H9 (cell line): ENCODE results near the gene C4orf36. TPM values are rescaled to one million over a fixed set of nuclear protein-coding genes. Genes with fewer than 3 reads are reported as not detected.

Source experiments
- DNase-seq: peaks from one replicate; pipeline ENCODE4 v3.0.0-alpha.2; 2017
- H2AFZ ChIP-seq: one replicate; pipeline ENCODE4 v1.6.1; 2013; ENCODE audit warnings: mild to moderate bottlenecking, low read length, control low read depth, moderate library complexity
- H2AK5ac ChIP-seq: 2 replicates; pipeline ENCODE4 v1.6.1; 2013; ENCODE audit warnings: low read length, control low read depth, mixed read lengths; ENCODE audit not compliant: insufficient read length
- H2BK120ac ChIP-seq: one replicate; pipeline ENCODE4 v1.6.1; 2013; ENCODE audit warnings: low read depth, mild to moderate bottlenecking, low read length, control low read depth, inconsistent platforms; ENCODE audit not compliant: poor library complexity, severe bottlenecking
- H2BK12ac ChIP-seq: 2 replicates; pipeline ENCODE4 v1.6.1; 2013; ENCODE audit warnings: low read length, control low read depth, mixed read lengths, low read depth; ENCODE audit not compliant: insufficient read length
- H2BK15ac ChIP-seq: 2 replicates; pipeline ENCODE4 v1.6.1; 2013; ENCODE audit warnings: low read depth, low read length, control low read depth
- H2BK20ac ChIP-seq: one replicate; pipeline ENCODE4 v1.6.1; 2013; ENCODE audit warnings: low read depth, mild to moderate bottlenecking, low read length, control low read depth, inconsistent platforms; ENCODE audit not compliant: poor library complexity, severe bottlenecking
- H2BK5ac ChIP-seq: 2 replicates; pipeline ENCODE4 v1.6.1; 2013; ENCODE audit warnings: low read length, control low read depth, mixed read lengths; ENCODE audit not compliant: insufficient read length
- H3K14ac ChIP-seq: 2 replicates; pipeline ENCODE4 v1.6.1; 2013; ENCODE audit warnings: low read length, control low read depth; ENCODE audit not compliant: insufficient read depth
- H3K18ac ChIP-seq: 2 replicates; pipeline ENCODE4 v1.6.1; 2013; ENCODE audit warnings: low read depth, mild to moderate bottlenecking, mixed read lengths, low read length, control low read depth; ENCODE audit not compliant: insufficient read length
- H3K23ac ChIP-seq: 2 replicates; pipeline ENCODE4 v1.6.1; 2013; ENCODE audit warnings: low read length, control low read depth, mixed read lengths, low read depth; ENCODE audit not compliant: insufficient read length
- H3K23me2 ChIP-seq: 2 replicates; pipeline ENCODE4 v1.6.1; 2013; ENCODE audit warnings: low read depth, mild to moderate bottlenecking, mixed read lengths, low read length, control low read depth; ENCODE audit not compliant: insufficient read length, poor library complexity, severe bottlenecking
- H3K27ac ChIP-seq: 2 replicates; pipeline ENCODE4 v1.5.1; 2013; ENCODE audit warnings: low read length, control low read depth, mixed read lengths, low read depth; ENCODE audit not compliant: insufficient read length
- H3K27me3 ChIP-seq: 2 replicates; pipeline ENCODE4 v1.6.1; 2013; ENCODE audit warnings: low read length, control low read depth, inconsistent platforms; ENCODE audit not compliant: insufficient read depth
- H3K4ac ChIP-seq: 2 replicates; pipeline ENCODE4 v1.6.1; 2013; ENCODE audit warnings: low read depth, mild to moderate bottlenecking, control low read depth, inconsistent platforms, low read length, moderate library complexity
- H3K4me1 ChIP-seq: 2 replicates; pipeline ENCODE4 v1.6.1; 2013; ENCODE audit warnings: low read length, control low read depth, inconsistent platforms; ENCODE audit not compliant: insufficient read depth
- H3K4me2 ChIP-seq: 2 replicates; pipeline ENCODE4 v1.6.1; 2013; ENCODE audit warnings: low read length, control low read depth, mixed read lengths; ENCODE audit not compliant: insufficient read length, insufficient read depth
- H3K56ac ChIP-seq: 2 replicates; pipeline ENCODE4 v1.6.1; 2013; ENCODE audit warnings: low read depth, mild to moderate bottlenecking, mixed read lengths, low read length, control low read depth; ENCODE audit not compliant: insufficient read length
- H3K79me1 ChIP-seq: 2 replicates; pipeline ENCODE4 v1.6.1; 2013; ENCODE audit warnings: low read depth, mild to moderate bottlenecking, moderate library complexity, low read length, control low read depth, inconsistent platforms; ENCODE audit not compliant: insufficient read depth, poor library complexity, severe bottlenecking
- H3K79me2 ChIP-seq: 2 replicates; pipeline ENCODE4 v1.6.1; 2013; ENCODE audit warnings: low read length, control low read depth, inconsistent platforms; ENCODE audit not compliant: insufficient read depth
- H3K9ac ChIP-seq: 2 replicates; pipeline ENCODE4 v1.6.1; 2013; ENCODE audit warnings: low read length, control low read depth, mixed read lengths; ENCODE audit not compliant: insufficient read length; ENCODE audit errors: extremely low read depth
- H3K9me3 ChIP-seq: one replicate; pipeline ENCODE4 v1.6.1; 2013; ENCODE audit warnings: low read depth, low read length, inconsistent platforms; ENCODE audit not compliant: control insufficient read depth
- H3T11ph ChIP-seq: one replicate; pipeline ENCODE4 v1.6.1; 2013; ENCODE audit warnings: mild to moderate bottlenecking, low read length, control low read depth, inconsistent platforms
- H4K20me1 ChIP-seq: one replicate; pipeline ENCODE4 v1.6.1; 2013; ENCODE audit not compliant: control insufficient read depth, insufficient read length, insufficient read depth
- H4K5ac ChIP-seq: 2 replicates; pipeline ENCODE4 v1.6.1; 2013; ENCODE audit warnings: low read depth, mild to moderate bottlenecking, mixed read lengths, low read length, control low read depth; ENCODE audit not compliant: insufficient read length
- H4K8ac ChIP-seq: replicated peaks from 2 replicates; pipeline ENCODE4 v1.6.1; 2013; ENCODE audit warnings: low read length, control low read depth, mixed read lengths, low read depth; ENCODE audit not compliant: insufficient read length
- H4K91ac ChIP-seq: 2 replicates; pipeline ENCODE4 v1.6.1; 2013; ENCODE audit warnings: low read depth, mild to moderate bottlenecking, moderate library complexity, mixed read lengths, low read length, control low read depth; ENCODE audit not compliant: insufficient read length
- H3K27ac Mint-ChIP-seq, 3 experiments: 2 replicates in 2 of 3; 3 replicates in 1 of 3; pipeline ENCODE4 v1.8.0; 2020 to 2021; ENCODE audit warnings: mixed read lengths in 3 of 3, mild to moderate bottlenecking in 1 of 3, moderate library complexity in 1 of 3
- H3K27me3 Mint-ChIP-seq: 2 replicates; pipeline ENCODE4 v1.8.0; 2021; ENCODE audit warnings: low read depth, mild to moderate bottlenecking, moderate library complexity, mixed read lengths
- H3K36me3 Mint-ChIP-seq, 3 experiments: 2 replicates in 2 of 3; 3 replicates in 1 of 3; pipeline ENCODE4 v1.8.0; 2020 to 2021; ENCODE audit warnings: low read depth in 3 of 3, mixed read lengths in 3 of 3; ENCODE audit not compliant: insufficient read depth in 1 of 3
- H3K4me1 Mint-ChIP-seq, 2 experiments: 2 replicates each; pipeline ENCODE4 v1.8.0; 2020; ENCODE audit warnings: mixed read lengths in 2 of 2
- H3K4me3 Mint-ChIP-seq, 2 experiments: 2 replicates in 1 of 2; 3 replicates in 1 of 2; pipeline ENCODE4 v1.8.0; 2020 to 2021; ENCODE audit warnings: mild to moderate bottlenecking in 2 of 2, mixed read lengths in 2 of 2, moderate library complexity in 1 of 2
- H3K9me3 Mint-ChIP-seq, 2 experiments: 2 replicates in 1 of 2; 3 replicates in 1 of 2; pipeline ENCODE4 v1.8.0; 2020; ENCODE audit warnings: mild to moderate bottlenecking in 2 of 2, mixed read lengths in 2 of 2, moderate library complexity in 1 of 2
- CTCF ChIP-seq: fragments of 200-600 bp; sonication (generic); conservative IDR thresholded peaks from 3 replicates; pipeline ENCODE4 v1.8.0; 2021; ENCODE audit warnings: antibody characterized with exemption, mild to moderate bottlenecking
- WGBS: extraction: QIAGEN DNeasy Blood & Tissue Kit; methylation state at CpG from one replicate; pipeline ENCODE4 v1.1.7; 2013; ENCODE audit warnings: missing lambda C conversion rate, low lambda C conversion rate, mixed read lengths; ENCODE audit not compliant: insufficient read length; ENCODE audit errors: extremely low coverage; 5-methylcytosine and 5-hydroxymethylcytosine counted together
- total RNA-seq: library from RNA; stranded (reverse); gene quantifications from 2 replicates; pipeline ENCODE4 v1.2.1, GENCODE V29; 2021

C4orf36 gene
- total RNA-seq, 1 experiment from 2014 or later: 2.2 TPM

GRCh38 chr4:86927843-86928395 is 35.7 kb upstream of the C4orf36 start:
- Histone ChIP-seq H3K4me1 (no peaks in the 10 kb centered on the region), H3T11ph (no peak overlapping the region), H2BK15ac (no peak overlapping the region), H3K4me2 (no peak overlapping the region), H3K14ac (no peak overlapping the region), H2BK5ac (no peak overlapping the region), H3K79me1 (no peaks in the 10 kb centered on the region), H3K23ac (no peak overlapping the region), H2BK20ac (no peak overlapping the region), H2AK5ac (no peak overlapping the region), H4K91ac (no peak overlapping the region), H3K27me3 (no peaks in the 10 kb centered on the region), H2BK120ac (no peak overlapping the region), H3K23me2 (no peaks in the 10 kb centered on the region), H3K9me3 (no peaks in the 10 kb centered on the region), H3K9ac (no peak overlapping the region), H2BK12ac (no peak overlapping the region), H3K56ac (no peak overlapping the region), H4K8ac (no peak overlapping the region), H2AFZ (no peak overlapping the region), H3K79me2 (no peaks in the 10 kb centered on the region), H4K20me1 (no peaks in the 10 kb centered on the region), H4K5ac (no peak overlapping the region), H3K27ac (no peak overlapping the region), H3K4ac (no peak overlapping the region), H3K18ac (no peak overlapping the region)
- WGBS: no CpG with 5 or more reads among the region's 2 CpGs
- H3K27me3 Mint-ChIP-seq: no peaks in the 10 kb centered on the region
- H3K4me3 Mint-ChIP-seq: no peak overlapping the region
- DNase-seq: peak; percentile 3
- H3K4me1 Mint-ChIP-seq: 0 out of 4 replicates have a peak, but pooled peaks cover 0 to 3% of the 10 kb centered on the region in 2 experiments
- H3K27ac Mint-ChIP-seq: no peak overlapping the region
- H3K36me3 Mint-ChIP-seq: peaks cover 0 to 2% (median 0%) of the 10 kb centered on the region in 3 experiments; a peak in 3 of 7 replicates
- no peak for TF ChIP-seq CTCF
- no peaks in the 10 kb centered on the region for H3K9me3 Mint-ChIP-seq
